GM19193 (cell line): ENCODE results near the gene CLEC2A.

ENCODE experiments used
- POLR2A ChIP-seq: IDR thresholded peaks from 4 replicates; pipeline ENCODE4 v1.6.1; 2011; ENCODE audit not compliant: insufficient read depth, insufficient read length; ENCODE audit errors: extremely low read depth

Gene CLEC2A

GRCh38 chr12:9932270-9932669, at the start of gene CLEC2A:
CLEC2A (minus strand) TSS chr12:9932370; CDS start chr12:9932329, 41 bp downstream.
- TF ChIP-seq POLR2A = no peak

GRCh38 chr12:9980126-9980525, 48.0 kb upstream of the CLEC2A start:
- no peak for TF ChIP-seq POLR2A

GRCh38 chr12:9977916-9978315, 45.7 kb upstream of the CLEC2A start:
- TF ChIP-seq POLR2A = no peak

GRCh38 chr12:9975614-9976013, 43.4 kb upstream of the CLEC2A start:
- no peak for TF ChIP-seq POLR2A

- TF ChIP-seq POLR2A = no peak
These were observed 41.8 kb upstream of the CLEC2A start for GRCh38 chr12:9973949-9974348.

GRCh38 chr12:9971181-9971580, 39.0 kb upstream of the CLEC2A start, which contains the start of gene CLEC12A:
CLEC12A (plus strand) TSS chr12:9971409; CDS start chr12:9971597, 188 bp downstream.
- no peak for TF ChIP-seq POLR2A

GRCh38 chr12:9969673-9970072, 37.5 kb upstream of the CLEC2A start:
- no peak for TF ChIP-seq POLR2A

- TF ChIP-seq POLR2A = no peak
These were observed 29.7 kb upstream of the CLEC2A start for GRCh38 chr12:9961901-9962300.

- TF ChIP-seq POLR2A = no peak
These were observed 28.9 kb upstream of the CLEC2A start for GRCh38 chr12:9961106-9961505.

- no peak for TF ChIP-seq POLR2A
These were observed 28.4 kb upstream of the CLEC2A start for GRCh38 chr12:9960590-9960989.

GRCh38 chr12:9957834-9958233, 25.7 kb upstream of the CLEC2A start:
- TF ChIP-seq POLR2A = no peak

GRCh38 chr12:9951026-9951675, 19.0 kb upstream of the CLEC2A start:
- TF ChIP-seq POLR2A = no peak

GRCh38 chr12:9948606-9949296, 16.6 kb upstream of the CLEC2A start:
- TF ChIP-seq POLR2A = no peak

- no peak for TF ChIP-seq POLR2A
These were observed 15.5 kb upstream of the CLEC2A start for GRCh38 chr12:9947674-9948073.

- no peak for TF ChIP-seq POLR2A
These were observed 12.2 kb upstream of the CLEC2A start for GRCh38 chr12:9944391-9944790.

GRCh38 chr12:9943240-9943639, 11.1 kb upstream of the CLEC2A start:
- TF ChIP-seq POLR2A = no peak
